NB4 (cell line): ENCODE measurements around the gene OR10A6.

Experiments used
- DNase-seq: peaks from one replicate; pipeline ENCODE4 v3.0.0; 2010; ENCODE audit warnings: low read depth
- H3K4me3 ChIP-seq: one replicate; pipeline ENCODE4 v1.5.1; 2011; ENCODE audit warnings: mild to moderate bottlenecking, low read depth, low read length, moderate library complexity
- MYC ChIP-seq: IDR thresholded peaks from 2 replicates; pipeline ENCODE4 v1.6.1; 2011; ENCODE audit warnings: low read depth, low read length
- POLR2A ChIP-seq: IDR thresholded peaks from 2 replicates; pipeline ENCODE4 v1.6.1; 2011; ENCODE audit warnings: mild to moderate bottlenecking; ENCODE audit not compliant: insufficient read length; ENCODE audit errors: extremely low read depth
- TF ChIP-seq, protein P1 (sequence below): IDR thresholded peaks from 2 replicates; pipeline ENCODE4 v1.6.1; 2011; ENCODE audit warnings: low read depth, low read length
- TF ChIP-seq, protein P2 (sequence below): IDR thresholded peaks from one replicate; pipeline ENCODE4 v1.5.1; 2012; ENCODE audit warnings: low read depth, low read length

The OR10A6 gene

DNA sequence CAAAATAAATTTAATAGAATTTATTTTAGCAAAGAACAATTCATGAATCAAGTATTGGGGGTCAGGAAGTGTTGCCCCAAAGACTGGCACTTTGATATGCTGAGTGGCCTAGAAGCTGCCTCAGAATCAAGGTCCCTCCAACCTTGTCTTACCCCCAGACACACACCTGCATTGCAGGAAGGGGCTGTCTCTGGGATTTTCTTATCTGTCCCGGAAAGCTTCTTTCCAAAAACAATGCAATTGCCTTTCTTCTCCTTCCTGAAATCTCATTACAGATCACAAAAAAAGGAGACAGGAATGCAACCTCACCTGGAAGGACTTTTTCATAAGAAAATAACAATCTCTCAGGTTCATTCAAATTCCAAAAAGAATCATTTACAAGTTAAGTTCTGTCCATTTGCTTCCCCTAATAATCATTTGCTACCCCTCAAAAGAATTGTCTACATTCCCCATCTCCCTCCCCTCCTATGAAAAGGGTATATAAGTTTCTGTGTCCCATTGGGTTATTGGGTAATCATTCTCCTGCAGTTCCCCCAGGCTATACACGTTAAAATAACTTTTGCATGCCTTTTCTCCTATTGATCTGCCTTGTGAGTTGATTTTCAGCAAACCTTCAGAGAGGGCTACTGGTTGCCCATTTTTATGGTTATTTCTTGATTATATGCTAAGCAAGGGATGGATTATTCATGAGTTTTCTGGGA lies 21.3 kb downstream of the OR10A6 start:
- TF ChIP-seq, protein P1, sequence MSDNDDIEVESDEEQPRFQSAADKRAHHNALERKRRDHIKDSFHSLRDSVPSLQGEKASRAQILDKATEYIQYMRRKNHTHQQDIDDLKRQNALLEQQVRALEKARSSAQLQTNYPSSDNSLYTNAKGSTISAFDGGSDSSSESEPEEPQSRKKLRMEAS = no peak
- TF ChIP-seq POLR2A (no peak), MYC (no peak)
- TF ChIP-seq, protein P2, sequence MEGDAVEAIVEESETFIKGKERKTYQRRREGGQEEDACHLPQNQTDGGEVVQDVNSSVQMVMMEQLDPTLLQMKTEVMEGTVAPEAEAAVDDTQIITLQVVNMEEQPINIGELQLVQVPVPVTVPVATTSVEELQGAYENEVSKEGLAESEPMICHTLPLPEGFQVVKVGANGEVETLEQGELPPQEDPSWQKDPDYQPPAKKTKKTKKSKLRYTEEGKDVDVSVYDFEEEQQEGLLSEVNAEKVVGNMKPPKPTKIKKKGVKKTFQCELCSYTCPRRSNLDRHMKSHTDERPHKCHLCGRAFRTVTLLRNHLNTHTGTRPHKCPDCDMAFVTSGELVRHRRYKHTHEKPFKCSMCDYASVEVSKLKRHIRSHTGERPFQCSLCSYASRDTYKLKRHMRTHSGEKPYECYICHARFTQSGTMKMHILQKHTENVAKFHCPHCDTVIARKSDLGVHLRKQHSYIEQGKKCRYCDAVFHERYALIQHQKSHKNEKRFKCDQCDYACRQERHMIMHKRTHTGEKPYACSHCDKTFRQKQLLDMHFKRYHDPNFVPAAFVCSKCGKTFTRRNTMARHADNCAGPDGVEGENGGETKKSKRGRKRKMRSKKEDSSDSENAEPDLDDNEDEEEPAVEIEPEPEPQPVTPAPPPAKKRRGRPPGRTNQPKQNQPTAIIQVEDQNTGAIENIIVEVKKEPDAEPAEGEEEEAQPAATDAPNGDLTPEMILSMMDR = no peak
- H3K4me3 ChIP-seq = no peak overlapping the region
- DNase-seq = no peak

DNA sequence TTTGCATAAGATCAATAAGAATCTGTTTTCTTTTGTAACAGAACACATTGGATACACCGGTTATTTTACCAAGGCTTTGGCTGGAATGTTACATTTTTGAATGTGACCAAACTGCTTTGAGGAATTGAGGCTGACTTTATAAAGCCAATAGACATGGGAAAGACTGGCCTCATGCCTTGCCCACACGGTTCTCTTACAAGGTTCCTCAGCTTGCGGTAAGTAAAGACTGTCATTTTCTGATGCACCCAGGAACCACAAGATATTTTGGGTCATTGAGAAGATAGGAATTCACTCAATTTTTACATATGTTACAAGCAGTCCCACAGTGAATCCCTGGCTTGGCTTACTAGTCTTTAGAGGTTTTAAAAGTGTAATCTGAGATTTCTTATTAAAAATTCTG lies 23.9 kb downstream of the OR10A6 start:
- no peak overlapping the region for H3K4me3 ChIP-seq
- TF ChIP-seq MYC = no peak
- TF ChIP-seq POLR2A = no peak
- TF ChIP-seq, protein P1 = no peak
- TF ChIP-seq, protein P2 = no peak
- DNase-seq = no peak

DNA sequence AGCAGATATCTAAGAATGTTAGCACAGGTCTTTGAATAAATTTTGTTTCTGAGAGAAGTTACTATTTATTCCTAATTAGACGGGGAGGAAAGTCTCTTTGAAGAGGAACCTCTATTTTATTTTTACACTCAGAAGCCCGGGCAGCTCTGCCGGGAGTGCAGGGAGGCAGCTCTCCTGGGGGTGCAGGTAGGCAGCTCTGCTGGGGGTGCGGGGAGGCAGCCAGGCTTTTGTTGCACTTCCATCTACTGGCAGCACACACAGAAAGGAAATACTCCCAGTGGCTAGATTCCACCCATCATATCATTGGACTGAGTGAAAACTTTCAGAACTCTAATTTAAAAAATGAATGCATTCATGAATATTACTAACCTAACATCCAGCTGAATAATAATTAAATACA lies 24.6 kb downstream of the OR10A6 start:
- H3K4me3 ChIP-seq = no peak overlapping the region
- DNase-seq = no peak
- TF ChIP-seq POLR2A (no peak), MYC (no peak)
- TF ChIP-seq, protein P1 = no peak
- TF ChIP-seq, protein P2 = no peak

DNA sequence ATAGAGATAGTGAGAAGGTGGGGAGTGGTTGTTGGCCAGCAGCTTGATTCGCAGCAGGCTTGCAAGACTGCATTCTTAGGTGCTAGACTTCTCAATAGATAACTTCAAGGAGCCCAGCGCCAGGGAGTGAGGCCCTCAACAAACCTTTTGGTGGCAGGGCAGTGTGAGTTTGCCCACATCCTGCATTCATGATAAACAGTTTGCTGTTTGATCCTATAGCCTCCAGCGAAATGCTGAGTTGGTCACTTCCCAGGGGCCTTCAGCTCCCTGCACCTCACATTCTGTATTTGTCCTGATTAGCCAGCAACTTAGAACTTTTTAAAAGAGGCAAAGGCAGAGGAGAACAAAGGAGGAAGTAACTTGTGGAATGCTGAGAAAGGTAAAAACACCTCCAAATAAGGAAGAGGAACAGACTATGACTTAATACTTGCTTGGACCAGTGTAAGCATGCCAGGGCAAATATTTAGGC lies 25.1 kb downstream of the OR10A6 start:
- no peak overlapping the region for H3K4me3 ChIP-seq
- DNase-seq = no peak
- TF ChIP-seq, protein P1 = no peak
- TF ChIP-seq MYC (no peak), POLR2A (no peak)
- TF ChIP-seq, protein P2 = no peak

DNA sequence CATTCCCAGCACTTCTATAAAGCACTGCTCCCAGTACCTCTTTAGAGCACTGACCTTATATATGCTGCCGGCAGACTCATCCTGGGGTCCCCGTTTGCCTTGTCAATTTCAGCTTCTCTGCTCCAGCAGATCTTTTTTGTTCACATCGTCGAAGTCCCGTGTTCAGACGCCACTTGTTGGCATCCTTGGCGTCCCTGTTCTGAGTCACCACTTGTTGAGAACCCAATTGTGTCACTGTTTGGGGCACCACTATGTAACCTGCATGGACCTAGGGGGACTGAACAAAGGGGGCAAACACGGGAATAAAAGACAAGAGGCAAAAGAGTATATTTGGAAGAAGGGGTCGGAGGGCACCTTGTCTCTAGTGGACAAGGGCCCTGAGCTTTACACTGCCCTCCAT lies 25.5 kb downstream of the OR10A6 start:
- H3K4me3 ChIP-seq = no peak overlapping the region
- no peak for TF ChIP-seq MYC
- TF ChIP-seq POLR2A = no peak
- TF ChIP-seq, protein P1 = no peak
- TF ChIP-seq, protein P2 = no peak
- no peak for DNase-seq
